ENCODE results near the gene KIRREL1. TPM values are rescaled to one million over a fixed set of nuclear protein-coding genes. Genes with fewer than 3 reads are reported as not detected.
"Not testable (repeated sequence)": the region's sequence is repeated elsewhere in the genome, so short reads cannot be mapped to it uniquely, and the experiment has no call there.

The KIRREL1 gene
- total RNA-seq, 3 donors from 2014 or later, result 3.4 to 29.5 (median 13.5) TPM

- Histone ChIP-seq H3K36me3 (ENCODE audit: low read depth) (no peaks in the 10 kb centered on the region), H3K4me3 (no peak overlapping the region), H3K9me3 (no peaks in the 10 kb centered on the region), H3K4me1 (ENCODE audit: low read depth) (no peaks in the 10 kb centered on the region)
- intact Hi-C loops (cut with DNase I, micrococcal nuclease), result loop anchor here (5.0 kb wide), 1 partner anchor 158 kb away; no protein-coding TSS in a partner anchor
- ATAC-seq (peak; percentile 96), DNase-seq (peak; percentile 68 to 96 (median 81))
- TF ChIP-seq, protein P1, sequence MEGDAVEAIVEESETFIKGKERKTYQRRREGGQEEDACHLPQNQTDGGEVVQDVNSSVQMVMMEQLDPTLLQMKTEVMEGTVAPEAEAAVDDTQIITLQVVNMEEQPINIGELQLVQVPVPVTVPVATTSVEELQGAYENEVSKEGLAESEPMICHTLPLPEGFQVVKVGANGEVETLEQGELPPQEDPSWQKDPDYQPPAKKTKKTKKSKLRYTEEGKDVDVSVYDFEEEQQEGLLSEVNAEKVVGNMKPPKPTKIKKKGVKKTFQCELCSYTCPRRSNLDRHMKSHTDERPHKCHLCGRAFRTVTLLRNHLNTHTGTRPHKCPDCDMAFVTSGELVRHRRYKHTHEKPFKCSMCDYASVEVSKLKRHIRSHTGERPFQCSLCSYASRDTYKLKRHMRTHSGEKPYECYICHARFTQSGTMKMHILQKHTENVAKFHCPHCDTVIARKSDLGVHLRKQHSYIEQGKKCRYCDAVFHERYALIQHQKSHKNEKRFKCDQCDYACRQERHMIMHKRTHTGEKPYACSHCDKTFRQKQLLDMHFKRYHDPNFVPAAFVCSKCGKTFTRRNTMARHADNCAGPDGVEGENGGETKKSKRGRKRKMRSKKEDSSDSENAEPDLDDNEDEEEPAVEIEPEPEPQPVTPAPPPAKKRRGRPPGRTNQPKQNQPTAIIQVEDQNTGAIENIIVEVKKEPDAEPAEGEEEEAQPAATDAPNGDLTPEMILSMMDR (IDR thresholded peaks at IDR 0.05), result peak; percentile 79
These were observed 131.6 kb downstream of the KIRREL1 start for GRCh38 chr1:158124999-158125398.

GRCh38 chr1:158126425-158126824 lies 133.0 kb downstream of the KIRREL1 start:
- Histone ChIP-seq H3K4me3 (no peak overlapping the region), H3K9me3 (no peaks in the 10 kb centered on the region), H3K4me1 (ENCODE audit: low read depth) (no peaks in the 10 kb centered on the region), H3K36me3 (ENCODE audit: low read depth) (no peaks in the 10 kb centered on the region)
- peak in 1 of 3 donors; percentile 27 for DNase-seq
- ATAC-seq, result peak; percentile 21
- intact Hi-C loops (cut with DNase I, micrococcal nuclease), result no loop called here
- TF ChIP-seq, protein P1 (IDR thresholded peaks at IDR 0.05), result no peak

GRCh38 chr1:158128531-158128930 lies 135.1 kb downstream of the KIRREL1 start:
- intact Hi-C loops (cut with DNase I, micrococcal nuclease); ATAC-seq: not testable (repeated sequence)

DNA sequence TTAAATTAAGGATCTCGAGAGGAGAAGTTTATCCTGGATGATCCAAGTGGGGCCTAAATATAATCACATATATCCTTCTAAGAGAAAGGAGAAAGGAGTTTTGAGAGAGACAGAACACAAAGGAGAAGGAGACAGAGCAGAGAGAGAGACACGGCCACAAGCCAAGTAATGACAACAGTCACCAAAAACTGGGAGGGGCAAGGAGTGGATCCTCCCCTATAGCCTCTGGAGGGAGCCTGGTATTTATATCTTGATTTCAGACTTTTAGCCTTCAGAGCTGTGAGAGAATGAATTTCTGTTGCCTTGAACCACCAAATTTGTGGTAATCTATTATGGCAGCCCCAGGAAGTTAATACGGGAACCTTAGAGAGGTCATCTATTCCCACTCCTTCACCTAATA lies 137.8 kb downstream of the KIRREL1 start:
- intact Hi-C loops (cut with DNase I, micrococcal nuclease), result no loop called here
- DNase-seq (no peak), ATAC-seq (no peak)
- Histone ChIP-seq H3K4me1 (ENCODE audit: low read depth) (no peaks in the 10 kb centered on the region), H3K9me3 (no peaks in the 10 kb centered on the region), H3K4me3 (no peak overlapping the region), H3K36me3 (ENCODE audit: low read depth) (no peaks in the 10 kb centered on the region)
- TF ChIP-seq, protein P1 (IDR thresholded peaks at IDR 0.05), result no peak

More at GRCh38 chr1:158128531-158128930, 135.1 kb downstream of the KIRREL1 start:
- not testable (repeated sequence) for H3K4me1 ChIP-seq (ENCODE audit: low read depth); H3K36me3 ChIP-seq (ENCODE audit: low read depth); DNase-seq; H3K9me3 ChIP-seq; H3K4me3 ChIP-seq

GRCh38 chr1:158140764-158141192 lies 147.3 kb downstream of the KIRREL1 start:
- no peaks in the 10 kb centered on the region for H3K9me3 ChIP-seq
- TF ChIP-seq, protein P1 (IDR thresholded peaks at IDR 0.05), result no peak
- no peak overlapping the region for H3K4me3 ChIP-seq
- DNase-seq, result no peak
- intact Hi-C loops (cut with DNase I, micrococcal nuclease), result no loop called here
- H3K4me1 ChIP-seq (ENCODE audit: low read depth), result no peaks in the 10 kb centered on the region
- ATAC-seq, result no peak
- no peaks in the 10 kb centered on the region for H3K36me3 ChIP-seq (ENCODE audit: low read depth)

DNA sequence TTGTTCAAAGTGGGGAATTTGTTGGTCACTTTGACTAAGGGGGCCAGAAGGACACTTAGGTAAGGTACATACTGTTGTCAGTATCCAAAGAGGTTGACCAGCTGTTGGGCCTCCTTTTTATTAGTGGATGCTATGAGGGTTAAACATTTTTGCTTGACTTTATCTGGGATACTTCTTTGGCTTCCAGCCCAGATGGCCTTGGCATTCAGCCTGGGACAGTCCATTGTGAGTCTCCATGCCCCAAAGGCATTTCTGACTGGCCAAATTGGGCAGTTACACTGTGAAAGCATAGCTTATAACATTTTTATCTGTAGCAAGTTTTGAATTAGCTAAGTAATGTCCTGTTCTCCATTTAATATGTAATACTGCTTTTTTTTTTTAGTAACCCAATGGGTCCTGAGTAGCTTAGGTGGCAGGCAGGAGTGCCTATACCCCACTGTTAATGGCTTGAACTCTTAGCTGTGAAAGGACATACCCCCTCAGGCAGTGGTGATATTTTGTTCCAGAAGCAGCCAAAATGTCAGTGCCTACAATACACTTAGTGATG lies 151.8 kb downstream of the KIRREL1 start:
- no peak for DNase-seq
- TF ChIP-seq, protein P1 (IDR thresholded peaks at IDR 0.05), result no peak
- H3K36me3 ChIP-seq (ENCODE audit: low read depth), result no peaks in the 10 kb centered on the region
- no peak for ATAC-seq
- intact Hi-C loops (cut with DNase I, micrococcal nuclease), result no loop called here
- H3K4me3 ChIP-seq, result no peak overlapping the region
- H3K4me1 ChIP-seq (ENCODE audit: low read depth), result peaks cover 5% of the 10 kb centered on the region
- H3K9me3 ChIP-seq, result no peaks in the 10 kb centered on the region

All from mucosa of descending colon (tissue), 3 donors.